Type B pancreatic cell (in vitro differentiated cells): ENCODE measurements around the gene HOXA5. TPM values are rescaled to one million over a fixed set of nuclear protein-coding genes. Genes with fewer than 3 reads are reported as not detected.

Experiments
- DNase-seq: peaks from one replicate; pipeline ENCODE4 v3.0.0; 2021; ENCODE audit warnings: mixed read lengths; ENCODE audit not compliant: unreplicated experiment; ENCODE audit errors: extremely low spot score
- H3K27ac Mint-ChIP-seq: 2 replicates; pipeline ENCODE4 v1.8.0; 2021; ENCODE audit warnings: mild to moderate bottlenecking, mixed read lengths
- H3K27me3 Mint-ChIP-seq: 2 replicates; pipeline ENCODE4 v1.8.0; 2021; ENCODE audit warnings: mixed read lengths
- H3K36me3 Mint-ChIP-seq: 2 replicates; pipeline ENCODE4 v1.8.0; 2021; ENCODE audit warnings: mixed read lengths
- H3K4me1 Mint-ChIP-seq: one replicate; pipeline ENCODE4 v1.8.0; 2021; ENCODE audit warnings: mixed read lengths; ENCODE audit not compliant: unreplicated experiment
- H3K4me3 Mint-ChIP-seq: 2 replicates; pipeline ENCODE4 v1.8.0; 2021; ENCODE audit warnings: mild to moderate bottlenecking, mixed read lengths
- H3K9me3 Mint-ChIP-seq: 2 replicates; pipeline ENCODE4 v1.8.0; 2021; ENCODE audit warnings: mixed read lengths
- total RNA-seq: library from RNA; stranded (reverse); gene quantifications from 2 replicates; pipeline ENCODE4 v1.2.1, GENCODE V29; 2021; ENCODE audit warnings: low replicate concordance
- TF ChIP-seq, protein P1 (sequence below): fragments of 200-600 bp; sonication (generic); conservative IDR thresholded peaks from 2 replicates; pipeline ENCODE4 v1.5.0; 2021; ENCODE audit warnings: antibody characterized with exemption, mild to moderate bottlenecking

Gene HOXA5
- total RNA-seq, 1 donor from 2014 or later: 77.7 TPM

GRCh38 chr7:27117887-27118491 is 25.5 kb downstream of the HOXA5 start:
- TF ChIP-seq, protein P1, sequence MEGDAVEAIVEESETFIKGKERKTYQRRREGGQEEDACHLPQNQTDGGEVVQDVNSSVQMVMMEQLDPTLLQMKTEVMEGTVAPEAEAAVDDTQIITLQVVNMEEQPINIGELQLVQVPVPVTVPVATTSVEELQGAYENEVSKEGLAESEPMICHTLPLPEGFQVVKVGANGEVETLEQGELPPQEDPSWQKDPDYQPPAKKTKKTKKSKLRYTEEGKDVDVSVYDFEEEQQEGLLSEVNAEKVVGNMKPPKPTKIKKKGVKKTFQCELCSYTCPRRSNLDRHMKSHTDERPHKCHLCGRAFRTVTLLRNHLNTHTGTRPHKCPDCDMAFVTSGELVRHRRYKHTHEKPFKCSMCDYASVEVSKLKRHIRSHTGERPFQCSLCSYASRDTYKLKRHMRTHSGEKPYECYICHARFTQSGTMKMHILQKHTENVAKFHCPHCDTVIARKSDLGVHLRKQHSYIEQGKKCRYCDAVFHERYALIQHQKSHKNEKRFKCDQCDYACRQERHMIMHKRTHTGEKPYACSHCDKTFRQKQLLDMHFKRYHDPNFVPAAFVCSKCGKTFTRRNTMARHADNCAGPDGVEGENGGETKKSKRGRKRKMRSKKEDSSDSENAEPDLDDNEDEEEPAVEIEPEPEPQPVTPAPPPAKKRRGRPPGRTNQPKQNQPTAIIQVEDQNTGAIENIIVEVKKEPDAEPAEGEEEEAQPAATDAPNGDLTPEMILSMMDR: no peak
- no peaks in the 10 kb centered on the region for H3K9me3 Mint-ChIP-seq
- H3K27ac Mint-ChIP-seq: peak overlapping the region; percentile 99
- peaks cover 54% of the 10 kb centered on the region for H3K36me3 Mint-ChIP-seq
- peaks cover 33% of the 10 kb centered on the region for H3K27me3 Mint-ChIP-seq
- H3K4me3 Mint-ChIP-seq: peak overlapping the region; percentile 91
- DNase-seq: peak; percentile 68
- H3K4me1 Mint-ChIP-seq: peaks cover 23% of the 10 kb centered on the region

- Mint-ChIP-seq H3K9me3 (no peaks in the 10 kb centered on the region), H3K27ac (peak overlapping the region; percentile 99), H3K27me3 (peaks cover 31% of the 10 kb centered on the region), H3K36me3 (peaks cover 54% of the 10 kb centered on the region), H3K4me1 (peaks cover 23% of the 10 kb centered on the region), H3K4me3 (peak overlapping the region; percentile 91)
- TF ChIP-seq, protein P1: no peak
- peak; percentile 72 for DNase-seq
Measured at GRCh38 chr7:27116962-27117886, 26.3 kb downstream of the HOXA5 start.

DNA sequence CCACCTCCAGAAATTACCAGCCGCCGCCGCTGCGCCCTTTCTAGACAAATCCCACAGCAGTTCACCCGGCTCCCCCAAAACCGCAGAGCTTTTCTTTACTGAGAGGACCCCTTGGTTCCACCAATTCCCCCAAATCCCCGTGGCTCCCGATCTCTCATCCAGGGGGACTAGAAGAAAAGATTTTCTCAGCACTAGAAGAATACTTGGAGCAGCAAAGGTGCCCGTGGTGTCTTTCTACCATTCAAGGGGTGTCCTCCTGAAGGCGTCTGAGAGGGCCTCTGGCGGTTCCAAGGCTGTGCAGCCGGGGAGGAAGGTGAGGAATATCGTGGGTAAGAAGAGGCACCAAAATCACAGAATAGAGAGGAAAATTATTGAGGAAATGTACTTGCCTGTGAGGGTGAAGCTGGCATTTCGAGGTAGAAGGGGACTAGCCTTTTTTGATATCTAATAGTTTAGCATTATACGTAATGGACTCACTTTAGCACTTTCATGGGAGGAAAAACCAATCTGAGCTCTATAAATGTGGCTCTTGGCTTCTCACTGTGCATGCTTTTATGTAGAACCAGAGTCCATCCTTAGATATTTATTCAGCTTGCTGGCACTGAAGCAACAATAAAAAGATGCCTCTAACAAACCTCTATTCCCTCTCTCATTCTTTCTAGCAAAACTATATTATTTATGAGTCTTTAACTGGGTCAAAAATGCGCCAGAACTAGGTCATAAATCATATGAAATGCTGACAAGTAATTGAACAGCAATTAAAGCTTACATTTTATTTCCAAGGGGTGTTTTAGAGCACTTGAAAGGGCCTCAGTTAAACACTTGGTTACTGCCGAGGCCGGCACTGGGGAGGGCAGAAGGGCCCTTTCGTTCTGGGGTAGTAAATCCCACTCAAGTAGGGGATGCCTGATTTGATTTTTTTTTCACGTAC is 27.2 kb downstream of the HOXA5 start:
- H3K36me3 Mint-ChIP-seq: peaks cover 55% of the 10 kb centered on the region
- H3K9me3 Mint-ChIP-seq: no peaks in the 10 kb centered on the region
- H3K27ac Mint-ChIP-seq: peak overlapping the region; percentile 99
- peaks cover 40% of the 10 kb centered on the region for H3K27me3 Mint-ChIP-seq
- TF ChIP-seq, protein P1: no peak
- H3K4me3 Mint-ChIP-seq: peak overlapping the region; percentile 91
- DNase-seq: no peak
- peaks cover 29% of the 10 kb centered on the region for H3K4me1 Mint-ChIP-seq

DNA sequence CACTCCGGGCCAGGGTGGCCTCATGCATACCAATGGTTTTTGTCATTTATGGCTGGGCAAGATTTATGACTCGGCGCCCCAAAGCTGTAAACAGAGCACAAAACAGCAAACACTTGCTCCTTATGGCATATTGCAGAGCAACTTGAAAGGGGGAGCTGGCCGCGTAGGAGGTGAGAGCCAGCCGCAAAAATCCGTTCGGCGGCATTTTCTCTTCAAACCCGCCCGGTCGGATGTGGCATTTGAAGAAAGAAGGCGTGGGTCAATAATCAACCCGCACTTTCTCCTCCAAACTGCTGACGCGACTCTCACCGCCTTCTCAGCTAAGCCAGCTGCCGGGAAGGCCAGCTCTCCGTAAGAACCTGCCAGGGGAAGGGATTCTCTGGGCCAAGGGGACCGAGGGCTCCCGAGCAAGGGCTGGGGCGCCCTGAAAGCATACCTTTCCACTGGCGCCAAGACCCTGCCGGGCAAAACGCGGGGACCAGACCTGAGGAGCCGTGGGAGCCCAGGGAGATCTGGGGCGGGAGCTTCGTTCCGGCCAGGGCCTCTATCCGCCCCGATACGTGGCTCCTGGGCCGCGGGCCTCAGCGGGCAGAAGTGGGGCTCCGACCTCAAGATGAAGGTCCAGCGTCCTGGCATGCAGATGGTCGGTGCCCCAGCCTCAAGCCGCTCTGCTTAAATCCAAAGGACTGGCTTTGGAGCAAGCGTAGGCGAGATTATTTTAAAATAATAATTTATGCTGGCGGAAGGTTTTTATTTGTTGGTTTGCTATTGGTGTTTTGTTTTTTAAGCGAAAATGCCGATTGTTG is 28.1 kb downstream of the HOXA5 start:
- H3K4me3 Mint-ChIP-seq: peak overlapping the region; percentile 91
- H3K27ac Mint-ChIP-seq: peak overlapping the region; percentile 99
- H3K36me3 Mint-ChIP-seq: peaks cover 58% of the 10 kb centered on the region
- H3K4me1 Mint-ChIP-seq: peaks cover 28% of the 10 kb centered on the region
- H3K27me3 Mint-ChIP-seq: peaks cover 47% of the 10 kb centered on the region
- TF ChIP-seq, protein P1: no peak
- peak; percentile 73 for DNase-seq
- no peaks in the 10 kb centered on the region for H3K9me3 Mint-ChIP-seq

- DNase-seq: no peak
- Mint-ChIP-seq H3K9me3 (no peaks in the 10 kb centered on the region), H3K4me3 (peak overlapping the region; percentile 91), H3K4me1 (peaks cover 27% of the 10 kb centered on the region), H3K27ac (peak overlapping the region; percentile 99), H3K27me3 (peaks cover 49% of the 10 kb centered on the region), H3K36me3 (peaks cover 60% of the 10 kb centered on the region)
- TF ChIP-seq, protein P1: no peak
Measured at GRCh38 chr7:27114881-27115220, 28.6 kb downstream of the HOXA5 start.
